SU-DHL-6 (cell line): ENCODE data around the gene CHEK1.
"Not testable (repeated sequence)": the region's sequence is repeated elsewhere in the genome, so short reads cannot be mapped to it uniquely, and the experiment has no call there.

ENCODE experiments used
- H2AFZ ChIP-seq: fragments of 200-600 bp; sonication (generic); 2 replicates; pipeline ENCODE4 v1.6.1; 2014; ENCODE audit warnings: low read depth, mild to moderate bottlenecking, moderate library complexity, mixed read lengths, antibody characterized with exemption, low read length; ENCODE audit not compliant: severe bottlenecking
- H3F3A ChIP-seq: fragments of 200-600 bp; shearing (Covaris generic); 2 replicates; pipeline ENCODE4 v1.6.0; 2016; ENCODE audit warnings: antibody characterized with exemption, mild to moderate bottlenecking; ENCODE audit not compliant: insufficient read depth
- H3K27ac ChIP-seq: fragments of 200-600 bp; sonication (generic); 2 replicates; pipeline ENCODE4 v1.5.1; 2016; ENCODE audit warnings: low read depth, mild to moderate bottlenecking, low read length, moderate library complexity, mixed read lengths
- H3K27me3 ChIP-seq: fragments of 200-600 bp; sonication (generic), shearing (Covaris generic); 2 replicates; pipeline ENCODE4 v1.6.0; 2014; ENCODE audit warnings: mild to moderate bottlenecking, low read length
- H3K36me3 ChIP-seq: fragments of 200-600 bp; sonication (generic); 2 replicates; pipeline ENCODE4 v1.6.1; 2014; ENCODE audit warnings: mild to moderate bottlenecking, low read length, mixed read lengths
- H3K4me2 ChIP-seq: fragments of 300-600, 200-600 bp; shearing (Covaris generic), sonication (generic); 2 replicates; pipeline ENCODE4 v1.6.0; 2014; ENCODE audit warnings: low read length, low read depth, mild to moderate bottlenecking; ENCODE audit not compliant: poor library complexity, severe bottlenecking
- H3K4me3 ChIP-seq: fragments of 200-600 bp; sonication (generic); 2 replicates; pipeline ENCODE4 v1.5.1; 2014; ENCODE audit warnings: antibody characterized with exemption, low read length, mild to moderate bottlenecking, mixed read lengths; ENCODE audit not compliant: insufficient read depth, poor library complexity, severe bottlenecking
- H3K79me2 ChIP-seq: fragments of 200-600 bp; sonication (generic); 2 replicates; pipeline ENCODE4 v1.6.1; 2014; ENCODE audit warnings: mild to moderate bottlenecking, low read length, moderate library complexity; ENCODE audit not compliant: insufficient read depth
- H3K9ac ChIP-seq: fragments of 200-600 bp; sonication (generic); 2 replicates; pipeline ENCODE4 v1.7.0; 2014; ENCODE audit warnings: mild to moderate bottlenecking, low read length
- H3K9me2 ChIP-seq: fragments of 200-600 bp; sonication (generic); replicated peaks from 2 replicates; pipeline ENCODE4 v1.6.1; 2014; ENCODE audit warnings: low read length; ENCODE audit not compliant: insufficient read depth
- H3K9me3 ChIP-seq: fragments of 200-600 bp; sonication (generic); 2 replicates; pipeline ENCODE4 v1.6.1; 2014; ENCODE audit warnings: low read length, mixed read lengths; ENCODE audit not compliant: insufficient read depth
- H4K20me1 ChIP-seq: fragments of 200-600 bp; sonication (generic); 2 replicates; pipeline ENCODE4 v1.6.1; 2014; ENCODE audit warnings: low read depth, mild to moderate bottlenecking, antibody characterized with exemption, low read length, moderate library complexity, mixed read lengths
- EZH2phosphoT487 ChIP-seq: fragments of 200-600 bp; sonication (generic), shearing (Covaris generic); conservative IDR thresholded peaks from 2 replicates; pipeline ENCODE4 v1.6.1; 2018; ENCODE audit warnings: mild to moderate bottlenecking, antibody characterized with exemption, low read length, moderate library complexity, mixed read lengths
- TF ChIP-seq, protein P1 (sequence below): fragments of 200-600 bp; sonication (generic); IDR thresholded peaks from one replicate; pipeline ENCODE4 v1.5.1; 2017; ENCODE audit warnings: antibody characterized with exemption, mild to moderate bottlenecking, low read length, moderate library complexity; ENCODE audit not compliant: insufficient read depth, poor library complexity, severe bottlenecking

CHEK1 gene

DNA sequence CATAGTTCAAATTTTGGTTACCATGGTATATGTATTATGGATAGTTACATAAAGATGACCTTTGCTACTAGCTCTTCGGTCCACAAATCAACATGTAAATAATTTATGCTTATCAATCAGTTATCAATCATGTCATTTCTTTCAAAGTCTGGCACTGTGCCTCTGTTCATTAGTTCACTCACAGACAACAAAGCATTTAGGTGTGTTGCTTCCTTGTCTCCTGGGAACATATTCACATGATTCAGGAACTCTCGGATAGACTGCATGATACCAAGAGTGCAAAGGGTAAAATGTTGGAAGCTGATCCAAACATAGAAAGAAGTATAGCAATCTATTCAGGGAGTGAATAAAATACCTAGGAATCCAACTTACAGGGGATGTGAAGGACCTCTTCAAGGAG, 70.0 kb downstream of the CHEK1 start:
- Histone ChIP-seq H4K20me1 (no peaks in the 10 kb centered on the region), H3K27ac (no peak overlapping the region), H3K27me3 (no peaks in the 10 kb centered on the region), H3K79me2 (no peaks in the 10 kb centered on the region), H3F3A (no peaks in the 10 kb centered on the region), H2AFZ (no peak overlapping the region), H3K36me3 (no peaks in the 10 kb centered on the region), H3K9me2 (no peaks in the 10 kb centered on the region), H3K4me2 (no peak overlapping the region), H3K4me3 (no peak overlapping the region), H3K9me3 (no peaks in the 10 kb centered on the region), H3K9ac (no peak overlapping the region)
- TF ChIP-seq, protein P1, sequence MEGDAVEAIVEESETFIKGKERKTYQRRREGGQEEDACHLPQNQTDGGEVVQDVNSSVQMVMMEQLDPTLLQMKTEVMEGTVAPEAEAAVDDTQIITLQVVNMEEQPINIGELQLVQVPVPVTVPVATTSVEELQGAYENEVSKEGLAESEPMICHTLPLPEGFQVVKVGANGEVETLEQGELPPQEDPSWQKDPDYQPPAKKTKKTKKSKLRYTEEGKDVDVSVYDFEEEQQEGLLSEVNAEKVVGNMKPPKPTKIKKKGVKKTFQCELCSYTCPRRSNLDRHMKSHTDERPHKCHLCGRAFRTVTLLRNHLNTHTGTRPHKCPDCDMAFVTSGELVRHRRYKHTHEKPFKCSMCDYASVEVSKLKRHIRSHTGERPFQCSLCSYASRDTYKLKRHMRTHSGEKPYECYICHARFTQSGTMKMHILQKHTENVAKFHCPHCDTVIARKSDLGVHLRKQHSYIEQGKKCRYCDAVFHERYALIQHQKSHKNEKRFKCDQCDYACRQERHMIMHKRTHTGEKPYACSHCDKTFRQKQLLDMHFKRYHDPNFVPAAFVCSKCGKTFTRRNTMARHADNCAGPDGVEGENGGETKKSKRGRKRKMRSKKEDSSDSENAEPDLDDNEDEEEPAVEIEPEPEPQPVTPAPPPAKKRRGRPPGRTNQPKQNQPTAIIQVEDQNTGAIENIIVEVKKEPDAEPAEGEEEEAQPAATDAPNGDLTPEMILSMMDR = no peak
- TF ChIP-seq EZH2phosphoT487 = no peak

DNA sequence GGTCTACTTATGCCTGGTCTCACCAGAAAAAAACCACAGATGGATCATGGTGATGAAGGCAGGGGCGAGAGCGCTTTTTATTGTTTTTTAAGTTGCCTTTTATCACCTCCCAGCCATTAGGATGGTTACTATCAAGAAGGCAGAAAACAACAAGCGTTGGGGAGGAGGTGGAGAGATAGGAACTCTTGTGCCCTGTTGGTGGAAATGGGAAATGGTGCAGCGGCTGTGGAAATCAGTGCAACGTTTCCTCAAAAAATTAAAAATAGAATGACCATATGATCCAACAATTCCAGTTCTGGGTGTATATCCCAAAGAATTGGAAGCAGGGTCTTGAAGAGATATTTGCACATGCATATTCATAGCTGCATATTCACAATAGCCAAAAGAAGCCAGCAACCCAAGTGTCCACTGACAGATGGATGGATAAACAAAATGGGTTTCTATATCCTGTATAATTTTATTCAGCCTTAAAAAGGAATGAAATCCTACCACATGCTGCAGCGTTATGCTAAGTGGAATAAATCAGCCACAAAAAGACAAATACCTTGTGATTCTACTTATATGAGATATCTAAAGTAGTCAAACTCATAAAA, 76.2 kb downstream of the CHEK1 start:
- H3K36me3 ChIP-seq = no peaks in the 10 kb centered on the region
- no peak for TF ChIP-seq EZH2phosphoT487
- TF ChIP-seq, protein P1 = no peak
- no peaks in the 10 kb centered on the region for H3K9me2 ChIP-seq
- no peaks in the 10 kb centered on the region for H4K20me1 ChIP-seq
- no peaks in the 10 kb centered on the region for H3F3A ChIP-seq
- no peaks in the 10 kb centered on the region for H3K9me3 ChIP-seq
- H3K27me3 ChIP-seq = no peaks in the 10 kb centered on the region
- no peak overlapping the region for H2AFZ ChIP-seq
- no peak overlapping the region for H3K9ac ChIP-seq
- H3K27ac ChIP-seq = no peak overlapping the region
- no peak overlapping the region for H3K4me2 ChIP-seq
- no peaks in the 10 kb centered on the region for H3K79me2 ChIP-seq
- no peak overlapping the region for H3K4me3 ChIP-seq

DNA sequence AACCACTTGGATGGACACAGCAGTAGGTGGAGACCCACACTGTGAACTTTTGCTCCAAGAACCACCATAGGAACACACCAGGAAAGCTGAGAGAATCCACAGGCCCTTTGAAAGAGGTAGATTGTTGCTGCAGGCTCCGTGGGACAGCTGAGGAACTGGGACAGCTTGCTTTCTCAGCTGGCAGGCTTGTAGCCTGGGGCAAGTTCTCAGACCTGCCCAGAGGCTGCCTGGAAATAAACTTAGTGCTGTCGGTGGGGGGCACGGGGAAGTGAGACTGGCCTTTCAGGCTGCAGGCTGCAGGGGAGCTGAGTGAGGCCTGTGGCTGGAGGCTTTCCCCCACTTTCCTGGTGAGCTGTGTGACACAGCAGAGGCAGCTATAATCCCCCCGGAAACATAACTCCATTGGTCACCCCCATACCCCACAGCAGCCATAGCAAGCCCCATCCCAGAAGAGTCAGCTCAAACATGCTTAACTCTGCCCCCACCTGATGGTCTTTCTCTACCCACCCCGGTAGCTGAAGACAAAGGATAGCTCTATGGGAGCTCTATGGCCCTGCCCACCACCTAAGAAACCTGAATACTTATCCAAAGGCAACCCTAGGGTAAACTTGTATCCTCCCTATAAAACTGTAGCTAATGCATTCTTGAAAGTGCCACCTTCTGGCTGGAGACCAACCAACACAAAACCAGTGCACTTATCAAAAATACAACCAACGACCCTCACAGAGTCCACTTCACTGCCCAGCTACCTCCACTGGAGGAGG, 77.1 kb downstream of the CHEK1 start:
- no peaks in the 10 kb centered on the region for H4K20me1 ChIP-seq
- H3K27me3 ChIP-seq = no peaks in the 10 kb centered on the region
- no peaks in the 10 kb centered on the region for H3K9me2 ChIP-seq
- TF ChIP-seq, protein P1 = no peak
- no peak for TF ChIP-seq EZH2phosphoT487
- H3K36me3 ChIP-seq = no peaks in the 10 kb centered on the region
- H3K9ac ChIP-seq = no peak overlapping the region
- no peak overlapping the region for H2AFZ ChIP-seq
- no peaks in the 10 kb centered on the region for H3F3A ChIP-seq
- H3K27ac ChIP-seq = no peak overlapping the region
- no peaks in the 10 kb centered on the region for H3K79me2 ChIP-seq
- H3K4me3 ChIP-seq = no peak overlapping the region
- no peak overlapping the region for H3K4me2 ChIP-seq
- H3K9me3 ChIP-seq = no peaks in the 10 kb centered on the region

DNA sequence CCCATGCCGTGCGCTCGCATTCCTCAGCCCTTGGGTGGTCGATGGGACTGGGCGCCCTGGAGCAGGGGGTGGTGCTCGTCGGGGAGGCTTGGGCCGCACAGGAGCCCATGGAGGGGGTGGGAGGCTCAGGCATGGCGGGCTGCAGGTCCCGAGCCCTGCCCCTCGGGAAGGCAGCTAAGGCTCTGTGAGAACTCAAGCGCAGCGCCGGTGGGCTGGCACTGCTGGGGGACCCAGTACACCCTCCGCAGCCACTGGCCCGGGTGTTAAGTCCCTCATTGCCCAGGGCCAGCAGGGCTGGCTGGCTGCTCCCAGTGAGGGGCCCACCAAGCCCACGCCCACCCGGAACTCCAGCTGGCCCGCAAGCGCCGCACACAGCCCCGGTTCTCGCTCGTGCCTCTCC, 79.7 kb downstream of the CHEK1 start:
- not testable (repeated sequence) for H3K79me2 ChIP-seq, H4K20me1 ChIP-seq, H3K9me2 ChIP-seq, H3K36me3 ChIP-seq, H3K27me3 ChIP-seq, H3F3A ChIP-seq, H3K27ac ChIP-seq, H3K4me2 ChIP-seq, H3K9me3 ChIP-seq, H2AFZ ChIP-seq, H3K9ac ChIP-seq, H3K4me3 ChIP-seq
